Muscle of leg (tissue), 11 donors: ENCODE data around the gene VPS16. TPM values are rescaled to one million over a fixed set of nuclear protein-coding genes. Genes with fewer than 3 reads are reported as not detected.

Source experiments
- DNase-seq: peaks from one replicate; pipeline ENCODE4 v3.0.0; 2013
- H3K27ac ChIP-seq: one replicate; pipeline ENCODE4 v1.5.1; 2013; ENCODE audit warnings: mild to moderate bottlenecking, low read length, control low read depth
- H3K27me3 ChIP-seq: one replicate; pipeline ENCODE4 v1.6.1; 2013; ENCODE audit warnings: low read length; ENCODE audit not compliant: control insufficient read depth, insufficient read depth
- H3K36me3 ChIP-seq: one replicate; pipeline ENCODE4 v1.6.1; 2013; ENCODE audit warnings: low read length; ENCODE audit not compliant: control insufficient read depth, insufficient read depth
- H3K4me1 ChIP-seq: one replicate; pipeline ENCODE4 v1.6.1; 2013; ENCODE audit warnings: low read length; ENCODE audit not compliant: control insufficient read depth, insufficient read depth
- H3K4me3 ChIP-seq: one replicate; pipeline ENCODE4 v1.5.1; 2013; ENCODE audit warnings: low read length, control low read depth
- H3K9me3 ChIP-seq: replicated peaks from 2 replicates; pipeline ENCODE4 v1.6.1; 2013; ENCODE audit warnings: low read depth, low read length; ENCODE audit not compliant: control insufficient read depth
- WGBS: methylation state at CpG from one replicate; pipeline ENCODE4 v1.1.5; 2013; ENCODE audit warnings: missing lambda C conversion rate; ENCODE audit not compliant: insufficient coverage; 5-methylcytosine and 5-hydroxymethylcytosine counted together
- polyA plus RNA-seq, 8 donors: library from polyadenylated mRNA; unstranded; fragments of 120-200 nt; gene quantifications; one replicate each; pipeline versions ENCODE4 v1.2.1 to v1.2.3, GENCODE V29; 2013; ENCODE audit warnings: inconsistent platforms in 1 of 8, low replicate concordance in 1 of 8; ENCODE audit not compliant: insufficient read length in 8 of 8, insufficient read depth in 1 of 8
- total RNA-seq: library from RNA; stranded (reverse); fragments of 120-200 nt; gene quantifications from one replicate; pipeline ENCODE4 v1.2.4, GENCODE V29; 2013

VPS16 gene
- total and polyA plus RNA-seq, 9 donors = 21.5 to 28.9 (median 23.7) TPM

DNA sequence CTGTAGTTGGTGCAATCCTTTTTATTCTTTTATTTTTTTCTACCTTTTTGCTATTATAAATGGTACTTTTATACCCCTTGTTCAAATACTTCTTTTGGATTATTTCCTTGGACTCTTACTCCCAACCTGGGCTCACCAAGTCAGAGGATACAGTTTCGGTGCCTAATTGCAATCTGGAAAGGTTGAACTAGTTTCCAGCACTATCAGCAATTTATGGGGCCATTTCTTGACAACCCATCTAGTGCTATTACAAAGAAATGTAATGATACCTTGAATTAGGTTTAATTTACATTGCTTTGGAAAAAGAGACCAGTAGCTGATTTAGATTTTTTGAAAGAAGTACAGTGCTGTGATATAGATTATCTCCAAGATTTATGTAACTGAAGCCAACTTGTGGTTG is 38.0 kb downstream of the VPS16 start:
- H3K27ac ChIP-seq = no peak overlapping the region
- DNase-seq = no peak
- no peaks in the 10 kb centered on the region for H3K27me3 ChIP-seq
- no peaks in the 10 kb centered on the region for H3K9me3 ChIP-seq
- H3K4me1 ChIP-seq = peaks cover 13% of the 10 kb centered on the region
- no CpG with 5 or more reads among the region's 1 CpG for WGBS
- no peak overlapping the region for H3K4me3 ChIP-seq
- peaks cover 4% of the 10 kb centered on the region for H3K36me3 ChIP-seq

GRCh38 chr20:2879146-2879545 is 38.6 kb downstream of the VPS16 start:
- Histone ChIP-seq H3K27me3 (no peaks in the 10 kb centered on the region), H3K4me3 (no peak overlapping the region), H3K36me3 (peaks cover 4% of the 10 kb centered on the region), H3K27ac (no peak overlapping the region), H3K9me3 (no peaks in the 10 kb centered on the region), H3K4me1 (peaks cover 13% of the 10 kb centered on the region)
- peak; percentile 86 for DNase-seq
- WGBS = 30% methylated on average over 3 of the region's 3 CpGs

- peaks cover 6% of the 10 kb centered on the region for H3K4me1 ChIP-seq
- H3K36me3 ChIP-seq = peaks cover 3% of the 10 kb centered on the region
- H3K27ac ChIP-seq = no peak overlapping the region
- no peak overlapping the region for H3K4me3 ChIP-seq
- H3K9me3 ChIP-seq = no peaks in the 10 kb centered on the region
- H3K27me3 ChIP-seq = no peaks in the 10 kb centered on the region
- DNase-seq = no peak
- 60% methylated on average over 1 of the region's 7 CpGs for WGBS
These were observed 40.1 kb downstream of the VPS16 start for GRCh38 chr20:2880650-2881049.

DNA sequence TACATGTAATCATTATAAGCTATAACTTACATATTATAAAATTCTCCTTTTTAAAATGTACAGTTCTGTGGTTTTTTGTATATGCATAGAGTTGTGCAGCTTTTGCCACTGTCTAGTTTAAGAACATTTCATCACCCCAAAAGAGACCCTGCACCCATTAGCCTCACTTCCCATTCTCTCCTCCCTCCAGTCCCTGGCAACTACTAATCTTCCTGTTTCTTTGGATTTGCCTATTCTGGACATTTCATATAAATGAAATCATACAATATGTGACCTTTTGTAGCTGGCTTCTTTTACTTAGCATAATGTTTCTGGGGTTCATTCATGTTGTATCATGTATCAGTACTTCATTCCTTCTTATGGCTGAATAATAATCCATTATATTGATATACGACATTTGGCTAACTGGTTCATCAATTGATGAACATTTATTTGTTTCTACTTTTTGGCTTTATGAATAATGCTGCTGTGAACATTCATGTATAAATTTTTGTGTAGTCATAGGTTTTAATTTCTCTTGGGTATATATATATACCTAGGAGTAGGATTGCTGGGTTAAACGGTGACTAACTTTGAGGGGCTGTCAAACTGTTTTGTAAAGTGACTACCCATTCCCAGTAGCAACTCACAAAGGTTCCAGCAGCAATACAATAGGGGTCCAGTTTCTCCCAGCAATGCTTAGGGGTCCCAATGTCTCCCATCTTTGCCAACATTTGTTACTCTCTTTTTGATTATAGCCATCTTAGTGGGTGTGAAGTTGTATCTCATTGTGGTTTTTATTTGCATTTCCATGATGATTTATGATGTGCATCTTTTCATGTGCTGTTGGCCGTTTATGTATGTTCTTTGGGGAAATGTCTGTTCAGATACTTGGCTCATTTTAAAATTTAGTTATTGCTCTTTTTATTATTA is 43.4 kb downstream of the VPS16 start:
- H3K27me3 ChIP-seq = no peaks in the 10 kb centered on the region
- H3K4me1 ChIP-seq = peaks cover 4% of the 10 kb centered on the region
- no peak overlapping the region for H3K4me3 ChIP-seq
- WGBS = no CpG with 5 or more reads among the region's 3 CpGs
- H3K36me3 ChIP-seq = no peaks in the 10 kb centered on the region
- no peaks in the 10 kb centered on the region for H3K9me3 ChIP-seq
- no peak for DNase-seq
- no peak overlapping the region for H3K27ac ChIP-seq

DNA sequence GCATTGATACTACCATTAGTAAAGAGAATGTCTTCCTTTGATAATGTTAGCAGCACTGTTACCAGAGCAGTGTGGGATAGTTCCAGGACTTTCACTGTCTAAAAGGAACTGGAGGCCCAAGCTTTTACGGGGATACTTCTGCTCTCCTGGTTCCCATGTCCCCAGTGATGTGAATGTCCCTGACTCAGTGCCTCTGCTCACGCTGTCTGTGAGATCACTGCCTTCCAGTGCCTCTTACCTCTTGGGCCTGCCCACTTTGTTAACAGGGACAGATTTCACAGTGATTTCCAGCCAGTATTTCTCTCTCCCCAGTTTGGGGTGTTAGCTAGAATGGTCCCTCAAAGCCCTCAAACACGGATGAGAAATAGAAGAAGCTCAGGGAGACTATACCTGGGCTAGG is 47.2 kb downstream of the VPS16 start:
- Histone ChIP-seq H3K36me3 (no peaks in the 10 kb centered on the region), H3K4me1 (no peaks in the 10 kb centered on the region), H3K9me3 (no peaks in the 10 kb centered on the region), H3K4me3 (no peak overlapping the region), H3K27ac (no peak overlapping the region), H3K27me3 (no peaks in the 10 kb centered on the region)
- DNase-seq = no peak
- WGBS = 93% methylated on average over 2 of the region's 3 CpGs

- no peaks in the 10 kb centered on the region for H3K9me3 ChIP-seq
- no peaks in the 10 kb centered on the region for H3K36me3 ChIP-seq
- no peak overlapping the region for H3K27ac ChIP-seq
- no peak for DNase-seq
- WGBS = 100% methylated on average over 1 of the region's 4 CpGs
- no peaks in the 10 kb centered on the region for H3K4me1 ChIP-seq
- H3K4me3 ChIP-seq = no peak overlapping the region
- H3K27me3 ChIP-seq = no peaks in the 10 kb centered on the region
These were observed 47.8 kb downstream of the VPS16 start for GRCh38 chr20:2888224-2888955.

- no peak for DNase-seq
- H3K4me3 ChIP-seq = no peak overlapping the region
- H3K27me3 ChIP-seq = no peaks in the 10 kb centered on the region
- H3K4me1 ChIP-seq = no peaks in the 10 kb centered on the region
- no peak overlapping the region for H3K27ac ChIP-seq
- H3K36me3 ChIP-seq = no peaks in the 10 kb centered on the region
- H3K9me3 ChIP-seq = peaks cover under 1% of the 10 kb centered on the region
- WGBS = 100% methylated on average over 1 of the region's 1 CpG
These were observed 48.7 kb downstream of the VPS16 start for GRCh38 chr20:2889209-2889608.

DNA sequence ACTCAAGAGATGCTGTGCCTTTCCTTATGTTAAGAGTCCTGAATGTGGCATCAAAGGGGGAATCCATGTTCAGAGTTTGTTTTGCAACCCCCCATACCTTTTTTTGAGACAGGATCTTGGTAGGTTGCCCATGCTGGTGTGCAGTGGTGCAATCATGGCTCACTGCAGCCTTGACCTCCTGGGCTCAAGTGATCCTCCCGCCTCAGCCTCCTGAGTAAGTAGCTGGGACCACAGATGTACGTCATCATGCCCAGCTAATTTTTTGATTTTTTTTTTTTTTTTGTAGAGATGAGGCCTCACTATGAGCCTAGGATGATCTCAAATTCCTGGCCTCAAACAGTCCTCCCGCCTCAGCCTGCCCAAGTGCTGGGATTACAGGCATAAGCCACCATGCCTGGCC is 49.3 kb downstream of the VPS16 start:
- no peak overlapping the region for H3K27ac ChIP-seq
- WGBS = no CpG with 5 or more reads among the region's 3 CpGs
- DNase-seq = no peak
- H3K27me3 ChIP-seq = no peaks in the 10 kb centered on the region
- H3K4me3 ChIP-seq = no peak overlapping the region
- H3K36me3 ChIP-seq = no peaks in the 10 kb centered on the region
- H3K4me1 ChIP-seq = no peaks in the 10 kb centered on the region
- H3K9me3 ChIP-seq = peaks cover 4% of the 10 kb centered on the region

- Histone ChIP-seq H3K27ac (no peak overlapping the region), H3K27me3 (no peaks in the 10 kb centered on the region), H3K36me3 (no peaks in the 10 kb centered on the region), H3K9me3 (peaks cover 11% of the 10 kb centered on the region), H3K4me3 (no peak overlapping the region), H3K4me1 (no peaks in the 10 kb centered on the region)
- 0% methylated on average over 1 of the region's 2 CpGs for WGBS
- no peak for DNase-seq
These were observed 50.2 kb downstream of the VPS16 start for GRCh38 chr20:2890742-2891141.

DNA sequence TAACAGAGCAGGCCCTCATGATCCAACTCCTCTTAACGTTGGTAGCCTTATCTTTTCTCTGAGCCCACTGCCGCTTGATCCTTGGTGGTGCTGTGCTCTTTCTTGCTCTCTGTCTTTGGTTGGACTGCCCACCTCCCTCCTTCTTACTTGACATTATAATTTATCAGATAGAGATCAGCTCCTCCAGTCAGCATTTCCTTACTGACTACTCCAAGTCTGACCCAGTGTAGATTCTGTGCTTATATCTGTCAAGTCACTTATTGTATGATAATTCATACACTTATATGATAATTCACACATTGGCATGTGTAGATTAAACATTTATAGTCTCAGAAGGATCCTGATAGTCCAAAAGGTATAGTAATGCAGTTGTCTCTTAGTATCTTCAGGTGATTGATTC is 50.8 kb downstream of the VPS16 start:
- no peak for DNase-seq
- no peak overlapping the region for H3K27ac ChIP-seq
- H3K36me3 ChIP-seq = no peaks in the 10 kb centered on the region
- 75% methylated on average over 2 of the region's 2 CpGs for WGBS
- no peaks in the 10 kb centered on the region for H3K27me3 ChIP-seq
- no peaks in the 10 kb centered on the region for H3K4me1 ChIP-seq
- peaks cover 13% of the 10 kb centered on the region for H3K9me3 ChIP-seq
- no peak overlapping the region for H3K4me3 ChIP-seq
